HG03571 (cell line): ENCODE measurements around the gene LGALS9.
"Not testable (repeated sequence)": the region's sequence is repeated elsewhere in the genome, so short reads cannot be mapped to it uniquely, and the experiment has no call there.

Experiments used
- ATAC-seq: cut with Tn5 transposase; IDR thresholded peaks from one replicate; pipeline ENCODE4 v1.9.1; 2021; ENCODE audit not compliant: unreplicated experiment

Gene LGALS9

DNA sequence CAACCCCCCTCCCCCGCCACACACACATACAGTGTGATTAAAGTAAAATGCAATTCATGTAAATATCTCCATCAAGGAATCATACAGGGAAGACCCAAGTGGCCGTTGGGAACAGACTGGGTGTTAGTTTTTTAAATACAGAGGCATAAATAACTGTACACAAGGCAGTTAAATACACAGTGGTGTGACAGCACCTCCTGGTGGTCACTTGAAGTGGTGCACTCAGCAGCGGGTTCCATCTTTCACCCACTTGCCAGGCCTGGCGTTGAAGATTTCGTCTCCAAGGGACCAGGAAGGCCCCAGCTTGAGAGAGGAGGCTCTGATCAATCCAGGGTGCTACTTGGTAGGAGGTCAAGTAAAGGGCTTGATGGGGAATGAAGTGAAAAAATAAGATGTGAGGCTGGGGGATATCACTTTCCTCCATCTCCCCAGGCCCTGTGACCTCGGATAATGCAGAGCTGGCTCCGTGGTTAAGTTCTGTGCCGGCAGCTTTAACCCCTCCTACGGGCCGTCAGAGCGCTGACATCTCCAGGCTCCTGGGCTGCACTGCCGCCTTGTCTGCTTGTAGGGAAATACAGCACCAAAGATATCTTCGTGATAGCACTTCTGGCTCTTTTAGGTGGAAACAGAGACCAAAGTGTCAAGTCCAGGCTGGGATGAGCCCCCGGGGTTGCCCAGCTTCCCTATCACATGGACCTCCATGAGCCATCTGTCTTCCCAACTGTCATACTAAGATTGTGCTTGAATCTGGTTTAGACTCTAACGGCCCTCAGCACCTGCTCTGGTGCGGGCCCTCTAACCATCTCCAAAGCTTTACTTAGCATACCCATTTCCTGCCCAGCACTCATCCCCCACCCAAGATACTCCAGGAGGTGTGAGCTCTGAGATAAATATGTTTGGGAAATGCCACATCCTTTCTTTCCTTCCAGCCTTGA is 20.7 kb downstream of the LGALS9 start:
- ATAC-seq: no peak

GRCh38 chr17:27653449-27653971 is 22.5 kb downstream of the LGALS9 start:
- ATAC-seq: not testable (repeated sequence)

- ATAC-seq: no peak
Measured at GRCh38 chr17:27654136-27654535, 23.1 kb downstream of the LGALS9 start.

DNA sequence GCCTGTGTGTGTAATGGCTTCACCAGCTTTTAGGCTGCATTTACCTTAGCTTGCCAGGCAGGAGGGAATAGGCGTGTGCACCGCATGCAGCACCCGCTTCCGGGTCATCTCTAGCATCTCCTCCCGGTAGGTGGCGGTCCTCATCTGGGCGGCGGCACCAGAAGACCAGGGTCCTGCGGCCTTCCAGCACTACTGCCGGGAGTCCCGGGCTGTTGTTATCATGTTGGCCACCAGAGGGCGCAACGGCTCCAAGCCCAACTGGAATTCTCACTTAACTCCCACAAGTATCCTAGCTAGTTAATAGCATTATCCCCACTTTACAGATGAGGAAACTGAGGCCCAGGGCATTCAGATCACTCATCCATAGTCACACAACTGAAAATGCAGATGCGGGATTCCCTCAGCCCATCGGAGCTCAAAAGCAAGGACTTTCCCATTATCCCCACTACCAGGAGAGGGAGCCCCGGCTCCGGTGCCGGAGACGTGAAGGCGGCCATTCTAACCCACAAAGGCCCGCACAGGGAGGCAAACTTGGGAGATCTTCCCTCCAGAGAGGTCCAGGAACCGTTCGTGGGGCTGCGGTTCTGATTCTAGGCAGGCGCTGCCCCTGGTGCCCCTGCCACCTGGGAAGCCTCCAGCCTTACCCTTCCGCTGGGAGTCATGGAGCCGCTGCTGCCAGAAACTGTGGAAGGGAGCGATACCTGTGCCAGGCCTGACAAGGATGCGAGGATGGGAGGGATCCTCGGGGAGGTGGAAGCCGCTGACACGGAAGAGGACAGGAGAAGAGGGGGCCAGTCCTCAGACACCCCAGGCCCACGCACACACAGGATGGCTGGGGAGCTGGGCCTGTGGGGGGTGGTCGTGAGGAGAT is 23.9 kb downstream of the LGALS9 start:
- ATAC-seq: no peak

DNA sequence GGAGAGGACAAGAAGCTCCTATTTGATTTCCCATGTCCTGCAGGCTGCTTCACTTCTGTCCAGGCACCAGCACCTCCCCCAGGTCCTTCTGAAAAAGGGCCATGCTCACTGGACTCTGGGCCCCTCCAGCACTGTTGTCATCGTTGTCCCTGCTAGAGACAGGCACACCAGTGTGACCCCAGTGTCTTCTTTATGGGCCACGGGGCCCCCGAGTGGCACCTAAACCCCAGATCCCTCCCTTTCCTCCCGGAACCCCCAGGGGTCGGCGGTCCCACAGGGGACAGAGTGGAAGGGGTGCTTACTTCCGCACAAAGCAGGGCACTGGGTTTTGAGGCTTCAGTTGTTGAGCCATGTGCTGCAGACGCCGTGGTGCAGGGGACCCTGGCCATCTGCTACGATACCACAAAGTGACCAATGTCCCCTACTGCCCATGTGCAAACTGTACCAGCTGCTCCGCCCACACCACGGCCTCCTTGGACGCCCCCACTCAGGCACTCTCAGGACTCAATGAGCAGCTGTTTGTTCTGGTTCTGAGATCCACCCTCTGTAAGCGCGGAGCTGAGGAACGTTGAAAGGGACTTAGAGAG is 24.6 kb downstream of the LGALS9 start:
- not testable (repeated sequence) for ATAC-seq

DNA sequence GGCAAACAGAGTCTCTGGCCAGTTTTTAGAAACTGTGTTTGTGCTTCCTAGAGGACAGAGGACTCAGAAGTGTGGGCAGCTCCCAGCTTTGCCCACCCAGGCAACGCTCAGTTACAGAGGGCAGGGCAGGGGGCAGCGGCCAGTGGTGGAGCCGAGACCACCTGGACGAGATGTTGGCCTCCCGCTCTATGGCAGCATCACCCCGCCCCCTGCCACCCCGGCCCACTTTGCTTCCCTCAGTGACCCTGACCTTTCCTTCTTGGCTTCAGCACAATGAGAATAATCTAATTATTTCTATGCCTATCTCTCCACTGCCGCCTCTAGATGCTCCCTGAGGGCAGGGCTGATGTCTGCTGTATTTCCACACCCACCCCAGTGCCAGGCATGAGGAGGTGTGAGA is 25.6 kb downstream of the LGALS9 start:
- not testable (repeated sequence) for ATAC-seq

- no peak for ATAC-seq
Measured at GRCh38 chr17:27657620-27658019, 26.6 kb downstream of the LGALS9 start.

DNA sequence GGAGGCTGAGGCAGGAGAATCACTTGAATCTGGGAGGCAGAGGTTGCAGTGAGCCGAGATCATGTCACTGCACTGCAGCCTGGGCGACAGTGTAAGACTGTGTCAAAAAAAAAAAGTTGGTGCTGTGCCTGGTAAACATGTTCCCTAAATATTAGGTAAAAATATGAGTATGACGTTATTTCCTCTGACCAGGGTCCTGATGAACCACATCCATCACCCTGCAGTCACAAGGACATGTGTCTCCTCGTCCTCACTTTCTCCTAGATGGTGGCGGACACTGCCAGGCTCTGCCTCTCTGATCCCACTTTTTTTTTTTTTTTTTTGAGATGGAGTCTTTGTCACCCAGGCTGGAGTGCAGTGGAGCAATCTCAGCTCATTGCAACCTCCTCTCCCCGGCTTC is 28.7 kb downstream of the LGALS9 start:
- ATAC-seq: no peak

DNA sequence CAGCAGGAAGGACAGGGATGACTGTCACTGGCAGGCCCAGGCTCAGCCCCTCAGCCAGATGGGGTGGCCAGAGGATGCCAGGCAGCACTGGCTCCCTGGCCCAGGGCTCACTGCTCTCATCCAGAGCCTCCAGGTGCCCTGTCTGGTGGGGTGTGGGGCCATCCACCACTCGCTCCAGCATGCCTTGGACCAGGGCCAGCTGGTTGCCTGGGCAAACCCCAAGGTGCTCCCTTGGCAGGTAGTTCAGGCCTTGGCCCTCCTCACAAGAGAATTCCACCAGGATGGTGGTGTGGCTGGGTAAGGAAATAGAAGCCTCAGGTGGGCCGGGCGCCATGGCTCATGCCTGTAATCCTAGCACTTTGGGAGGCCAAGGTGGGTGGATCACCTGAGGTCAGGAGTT is 29.4 kb downstream of the LGALS9 start:
- ATAC-seq: no peak

DNA sequence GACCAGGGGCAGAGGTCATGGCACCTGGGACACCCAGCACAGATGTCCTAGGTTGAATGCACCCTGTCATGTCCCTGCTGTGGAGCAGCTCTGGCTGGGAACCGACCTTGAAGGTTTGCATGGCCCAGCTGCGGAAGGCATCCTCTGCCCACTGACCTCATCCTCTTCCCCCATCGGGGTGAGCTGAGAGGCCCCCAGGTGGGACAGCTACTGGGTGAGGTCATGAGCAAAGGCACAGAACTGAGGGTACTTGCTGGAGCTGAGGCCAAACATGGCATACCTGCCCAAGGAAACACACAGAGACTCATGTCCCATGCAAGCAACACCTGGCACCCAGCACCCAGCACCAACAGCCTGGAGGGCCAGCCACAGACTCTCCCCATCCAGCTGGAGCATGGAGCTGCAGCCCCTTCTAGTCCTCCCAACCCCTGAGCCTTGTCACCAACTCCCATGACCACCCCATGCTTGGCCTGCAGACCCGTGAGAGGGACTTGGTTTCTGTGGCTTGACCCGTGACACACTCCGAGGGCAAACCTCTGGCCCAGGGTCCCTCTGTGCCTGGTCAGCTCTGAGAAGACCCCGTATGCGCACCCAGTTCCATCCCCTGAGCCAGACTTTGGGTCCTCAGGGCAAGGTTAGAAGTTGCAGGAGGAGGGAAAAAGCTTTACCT is 33.1 kb downstream of the LGALS9 start:
- no peak for ATAC-seq

DNA sequence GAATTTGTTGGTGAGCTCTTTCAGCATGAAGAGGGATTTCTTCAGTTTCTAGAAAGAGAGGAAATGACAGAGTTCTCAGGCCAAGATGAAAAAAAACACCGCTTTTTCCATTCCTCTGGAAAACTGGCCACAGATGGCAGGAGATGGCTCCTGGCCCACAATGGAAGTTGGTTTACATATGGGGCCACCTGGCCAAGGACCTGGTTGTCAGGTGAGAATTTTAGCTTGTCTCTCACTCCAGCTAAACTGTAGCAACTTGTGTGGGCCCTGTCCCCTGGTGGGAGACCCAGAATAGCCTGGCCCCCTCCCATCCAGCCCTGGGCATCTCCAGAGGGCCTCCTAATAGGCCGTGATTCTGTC is 33.6 kb downstream of the LGALS9 start:
- no peak for ATAC-seq

DNA sequence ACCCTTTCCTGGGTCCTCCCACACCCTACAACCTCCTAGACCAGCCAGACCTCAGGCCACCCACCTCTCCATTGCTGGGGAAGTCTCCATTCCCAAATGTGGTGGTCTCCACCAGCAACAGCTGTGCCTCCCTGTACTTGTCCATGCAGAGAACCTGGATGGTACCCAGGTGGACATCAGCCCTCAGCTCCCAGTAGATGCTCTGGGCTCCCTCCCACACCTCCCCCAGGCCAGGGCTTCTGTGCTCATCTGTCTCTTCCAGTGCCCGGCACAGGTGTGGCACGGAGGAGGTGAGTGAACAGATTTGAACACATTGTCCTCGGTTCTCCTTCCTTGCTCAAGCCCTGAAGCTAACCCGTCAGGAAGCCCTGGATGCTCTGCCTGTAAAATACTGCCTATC is 34.6 kb downstream of the LGALS9 start:
- no peak for ATAC-seq

DNA sequence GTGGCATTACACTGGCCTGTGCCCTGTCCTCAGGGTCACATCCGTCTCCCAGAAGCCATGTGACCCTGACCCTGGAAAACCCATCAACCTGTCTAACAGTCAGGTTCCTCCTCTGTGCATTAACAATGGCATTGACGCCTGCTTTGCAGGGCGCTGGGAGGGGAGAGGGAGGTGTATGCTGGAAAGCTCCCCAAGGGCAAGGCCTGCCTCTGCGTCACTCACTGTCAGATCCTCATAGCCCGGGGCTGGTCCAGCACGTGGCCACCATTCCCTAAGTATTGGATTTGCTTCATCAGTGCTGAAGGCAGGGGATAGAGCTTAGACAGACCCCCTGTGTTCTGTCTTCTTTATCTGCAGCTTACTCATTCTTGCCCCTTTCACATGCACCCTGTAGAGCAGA is 35.3 kb downstream of the LGALS9 start:
- not testable (repeated sequence) for ATAC-seq

DNA sequence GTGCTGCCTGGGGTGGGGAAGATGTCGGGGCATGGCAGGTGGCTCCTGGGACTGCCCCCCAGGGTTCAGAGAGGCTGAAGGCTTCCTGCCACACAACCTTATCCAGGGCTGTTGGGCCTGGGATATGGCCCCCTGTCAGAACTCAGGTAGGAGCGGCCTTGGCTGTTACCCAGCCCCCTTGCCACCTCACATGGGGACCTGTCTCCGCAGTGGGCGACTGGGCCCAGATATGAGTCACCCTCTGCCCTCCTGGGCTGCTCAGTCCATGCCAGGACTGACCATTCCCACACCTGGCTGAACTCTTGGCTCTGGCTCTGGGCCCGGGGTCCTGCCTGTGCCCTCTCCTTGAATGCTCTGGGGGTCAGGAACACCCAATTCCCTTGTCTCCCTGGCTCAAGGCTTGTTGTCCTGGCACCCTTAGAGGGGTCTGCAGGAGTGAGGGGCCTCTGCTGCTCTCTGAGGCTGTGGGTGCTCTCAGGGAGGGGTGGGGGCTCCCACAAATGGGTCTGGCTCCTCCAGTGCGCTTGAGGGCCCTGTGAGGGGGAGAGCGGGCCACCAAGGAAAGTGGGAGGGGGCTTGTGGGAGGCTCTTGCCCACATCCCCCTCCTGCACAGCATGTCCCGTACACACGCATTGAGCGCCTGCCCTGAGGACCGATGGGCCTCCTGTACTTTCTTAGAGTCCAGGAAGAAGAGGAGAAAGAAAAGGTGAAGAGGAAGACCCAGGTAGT is 36.0 kb downstream of the LGALS9 start:
- ATAC-seq: no peak

DNA sequence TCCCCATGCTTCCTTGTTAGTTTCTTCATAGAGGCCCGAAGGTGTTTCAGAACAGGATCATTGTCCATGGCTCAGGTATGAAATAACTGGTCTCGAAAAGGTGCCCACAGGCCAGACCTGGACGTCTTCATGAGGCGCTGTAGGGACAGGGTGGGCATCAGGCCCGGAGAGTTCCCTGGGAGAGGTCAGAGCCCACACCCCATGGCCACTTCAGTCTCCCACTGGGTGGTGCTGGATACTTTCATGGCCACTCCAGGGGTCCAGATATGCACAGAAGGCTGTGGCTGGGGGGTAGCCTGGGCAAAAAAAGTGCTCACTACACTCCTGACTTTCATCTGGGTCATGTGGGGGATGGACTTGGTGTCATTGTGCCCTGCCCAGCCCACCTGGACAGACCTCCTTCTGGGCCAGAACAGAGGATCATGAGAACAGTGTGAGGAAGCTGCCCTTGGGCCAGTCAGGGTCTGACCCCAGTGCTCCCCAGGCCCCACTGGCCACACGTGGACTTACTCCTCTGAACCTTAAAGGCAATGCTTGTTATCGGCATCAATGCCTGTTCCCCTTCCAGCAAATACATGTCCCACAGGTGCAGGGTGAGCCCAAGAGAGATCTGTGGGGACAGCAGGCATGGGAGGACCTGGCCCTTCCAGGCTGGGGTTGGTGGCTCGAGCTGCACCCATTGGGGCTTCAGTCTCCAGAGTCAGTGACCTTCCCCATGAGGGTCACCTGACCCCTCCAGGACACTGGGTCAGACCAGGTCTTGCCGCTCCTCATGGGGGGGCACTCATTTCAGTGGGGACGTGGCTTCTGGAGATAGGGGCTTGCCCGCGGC is 36.9 kb downstream of the LGALS9 start:
- no peak for ATAC-seq

DNA sequence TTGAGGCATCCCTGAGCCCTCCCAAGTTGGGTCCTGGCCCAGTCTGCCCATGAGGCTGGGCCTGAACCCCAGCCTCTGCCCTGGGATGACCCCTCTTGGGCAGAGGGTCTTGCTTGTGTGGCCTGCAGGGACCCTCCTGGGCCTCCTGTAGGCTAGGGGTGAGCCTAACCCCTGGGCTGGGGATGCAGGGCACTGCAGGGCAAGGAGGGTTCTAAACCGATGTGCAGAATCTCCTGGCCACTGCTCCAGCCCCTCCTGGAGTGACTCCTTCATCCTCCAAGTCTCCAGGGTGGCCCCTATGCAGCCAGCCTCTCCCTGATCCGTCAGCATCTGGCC is 37.5 kb downstream of the LGALS9 start:
- ATAC-seq: no peak

- ATAC-seq: no peak
Measured at GRCh38 chr17:27669136-27669535, 38.1 kb downstream of the LGALS9 start.

DNA sequence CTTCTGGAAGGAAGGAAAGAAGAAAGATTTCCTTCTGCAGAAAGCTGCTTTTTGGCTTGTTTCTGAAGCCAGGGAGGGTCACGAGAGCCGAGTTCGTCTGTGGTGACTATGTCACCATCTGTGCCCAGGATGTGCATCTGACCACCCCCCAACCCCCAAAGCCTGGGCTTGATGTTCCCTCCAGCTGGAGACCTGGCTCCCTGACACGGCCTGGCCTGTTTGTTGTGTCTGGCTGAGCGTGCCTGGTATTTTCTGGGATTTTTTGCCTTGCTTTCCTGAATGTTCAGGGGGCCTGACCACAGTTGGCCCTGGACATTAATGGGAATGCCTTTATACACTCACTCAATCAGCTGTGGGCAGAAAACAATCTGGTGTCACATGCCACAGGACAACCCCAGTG is 38.9 kb downstream of the LGALS9 start:
- ATAC-seq: no peak

DNA sequence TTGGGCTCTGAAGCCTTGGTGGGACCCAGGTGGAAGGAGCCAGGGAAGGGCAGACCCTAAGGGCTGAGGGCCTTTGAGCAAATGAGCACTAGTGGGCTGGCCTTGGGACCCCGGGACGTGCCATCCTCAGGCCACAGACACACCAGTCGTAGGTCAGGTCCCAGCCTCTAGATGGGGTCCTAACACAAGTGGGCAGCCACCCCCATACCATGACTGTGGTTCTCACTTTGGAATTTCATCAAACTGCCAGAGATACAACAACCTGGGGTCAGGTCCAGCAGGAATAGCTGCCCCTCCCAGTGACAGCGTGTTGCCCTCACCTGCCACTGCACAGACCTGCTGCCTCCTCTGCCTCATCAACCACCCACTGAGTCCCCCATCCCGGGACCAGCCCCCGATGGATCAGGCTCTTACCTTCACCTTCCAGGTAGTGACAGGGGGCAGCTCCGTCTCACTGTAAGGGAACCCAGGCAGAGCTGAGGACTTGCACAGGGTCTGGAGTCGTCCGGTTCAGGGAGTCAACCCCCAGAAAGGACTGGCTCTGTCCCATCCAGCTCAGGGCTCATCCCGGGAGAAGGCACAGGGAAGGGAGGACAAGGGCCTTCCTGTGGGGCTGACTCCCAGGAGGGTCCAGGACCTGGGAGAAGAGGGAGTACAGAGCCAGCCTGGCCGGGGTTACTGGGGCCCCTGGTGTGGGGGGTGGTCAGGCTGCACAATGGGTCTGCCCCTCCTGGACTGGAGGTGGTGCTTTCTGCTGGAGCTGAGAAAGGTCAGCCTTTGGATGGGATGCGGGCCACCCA is 40.0 kb downstream of the LGALS9 start:
- ATAC-seq: no peak
